Suprapubic skin (tissue), 4 donors: Measurements from ENCODE around the gene SHISA3. TPM values are rescaled to one million over a fixed set of nuclear protein-coding genes. Genes with fewer than 3 reads are reported as not detected.

Source experiments
- DNase-seq, 2 donors: peaks; one replicate each; pipeline ENCODE4 v3.0.0-alpha.2; 2019; ENCODE audit warnings: low spot score in 2 of 2
- H3K27ac ChIP-seq: fragments of 200-600 bp; sonication (generic); one replicate; pipeline ENCODE4 v1.5.1; 2019
- H3K27me3 ChIP-seq: fragments of 200-600 bp; sonication (generic); one replicate; pipeline ENCODE4 v1.5.1; 2019
- H3K36me3 ChIP-seq: fragments of 200-600 bp; sonication (generic); one replicate; pipeline ENCODE4 v1.5.1; 2019
- H3K4me1 ChIP-seq: fragments of 200-600 bp; sonication (generic); one replicate; pipeline ENCODE4 v1.5.1; 2019
- H3K4me3 ChIP-seq: fragments of 200-600 bp; sonication (generic); one replicate; pipeline ENCODE4 v1.5.1; 2019; ENCODE audit warnings: mild to moderate bottlenecking
- H3K9me3 ChIP-seq: fragments of 200-600 bp; sonication (generic); one replicate; pipeline ENCODE4 v1.5.1; 2019
- EP300 ChIP-seq: sonication (generic); formaldehyde crosslinking; IDR thresholded peaks from one replicate; pipeline ENCODE4 v1.6.1; 2017; ENCODE audit warnings: antibody characterized with exemption
- POLR2A ChIP-seq, 2 donors: fragments of 450-650 bp; IDR thresholded peaks; one replicate each; pipeline ENCODE4 v1.6.1; 2017; ENCODE audit warnings: antibody characterized with exemption in 2 of 2, mild to moderate bottlenecking in 2 of 2, moderate library complexity in 2 of 2
- POLR2AphosphoS5 ChIP-seq, 3 donors: sonication (generic); formaldehyde crosslinking; IDR thresholded peaks; one replicate each; pipeline ENCODE4 v1.6.1; 2017; ENCODE audit warnings: antibody characterized with exemption in 3 of 3
- WGBS: methylation state at CpG from one replicate; pipeline ENCODE4 v1.1.5; 2018; 5-methylcytosine and 5-hydroxymethylcytosine counted together
- total RNA-seq, 4 donors: library from RNA; depleted of rRNA; stranded (reverse); fragments of >200 nt; gene quantifications; one replicate each; pipeline ENCODE4 v1.1.0, GENCODE V29; 2016
- TF ChIP-seq, protein P1 (sequence below), 2 donors: fragments of 200-600 bp in 1 of 2; fragments of 450-650 bp in 1 of 2; sonication (generic) in 1 of 2; IDR thresholded peaks; one replicate each; pipeline ENCODE4 v1.5.1; 2016 to 2019; ENCODE audit warnings: antibody characterized with exemption in 2 of 2, mild to moderate bottlenecking in 1 of 2, moderate library complexity in 1 of 2

Gene SHISA3
- total RNA-seq, 4 donors from 2014 or later, result 0.72 TPM; not detected in 3

DNA sequence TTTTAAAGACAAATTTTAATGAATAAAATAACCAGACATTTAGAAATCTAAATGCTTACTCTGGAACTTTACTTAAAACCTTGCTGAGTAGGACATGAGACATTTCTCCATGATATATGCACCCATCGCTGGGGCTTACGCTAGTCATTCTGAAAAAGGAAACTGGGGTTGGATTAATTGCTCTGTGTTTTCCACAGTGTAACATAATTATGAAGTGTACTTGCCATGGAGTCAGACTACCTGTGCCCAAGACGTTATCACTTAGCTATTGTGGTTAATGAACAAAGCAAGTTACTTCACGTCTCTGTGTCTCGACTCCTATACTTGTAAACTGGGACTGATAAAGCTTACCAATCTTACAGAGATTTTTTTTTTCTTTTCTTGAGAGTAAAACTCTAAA is 47.8 kb downstream of the SHISA3 start:
- no peak for TF ChIP-seq EP300
- no peak for TF ChIP-seq POLR2AphosphoS5 (IDR thresholded peaks at IDR 0.05)
- no peak for TF ChIP-seq POLR2A (IDR thresholded peaks at IDR 0.05)
- TF ChIP-seq, protein P1, sequence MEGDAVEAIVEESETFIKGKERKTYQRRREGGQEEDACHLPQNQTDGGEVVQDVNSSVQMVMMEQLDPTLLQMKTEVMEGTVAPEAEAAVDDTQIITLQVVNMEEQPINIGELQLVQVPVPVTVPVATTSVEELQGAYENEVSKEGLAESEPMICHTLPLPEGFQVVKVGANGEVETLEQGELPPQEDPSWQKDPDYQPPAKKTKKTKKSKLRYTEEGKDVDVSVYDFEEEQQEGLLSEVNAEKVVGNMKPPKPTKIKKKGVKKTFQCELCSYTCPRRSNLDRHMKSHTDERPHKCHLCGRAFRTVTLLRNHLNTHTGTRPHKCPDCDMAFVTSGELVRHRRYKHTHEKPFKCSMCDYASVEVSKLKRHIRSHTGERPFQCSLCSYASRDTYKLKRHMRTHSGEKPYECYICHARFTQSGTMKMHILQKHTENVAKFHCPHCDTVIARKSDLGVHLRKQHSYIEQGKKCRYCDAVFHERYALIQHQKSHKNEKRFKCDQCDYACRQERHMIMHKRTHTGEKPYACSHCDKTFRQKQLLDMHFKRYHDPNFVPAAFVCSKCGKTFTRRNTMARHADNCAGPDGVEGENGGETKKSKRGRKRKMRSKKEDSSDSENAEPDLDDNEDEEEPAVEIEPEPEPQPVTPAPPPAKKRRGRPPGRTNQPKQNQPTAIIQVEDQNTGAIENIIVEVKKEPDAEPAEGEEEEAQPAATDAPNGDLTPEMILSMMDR (IDR thresholded peaks at IDR 0.05), result no peak
- Histone ChIP-seq H3K4me3 (no peak overlapping the region), H3K9me3 (no peaks in the 10 kb centered on the region), H3K4me1 (no peaks in the 10 kb centered on the region), H3K36me3 (no peaks in the 10 kb centered on the region), H3K27ac (no peak overlapping the region), H3K27me3 (no peaks in the 10 kb centered on the region)
- 82% methylated on average over 5 of the region's 5 CpGs for WGBS
- no peak for DNase-seq

DNA sequence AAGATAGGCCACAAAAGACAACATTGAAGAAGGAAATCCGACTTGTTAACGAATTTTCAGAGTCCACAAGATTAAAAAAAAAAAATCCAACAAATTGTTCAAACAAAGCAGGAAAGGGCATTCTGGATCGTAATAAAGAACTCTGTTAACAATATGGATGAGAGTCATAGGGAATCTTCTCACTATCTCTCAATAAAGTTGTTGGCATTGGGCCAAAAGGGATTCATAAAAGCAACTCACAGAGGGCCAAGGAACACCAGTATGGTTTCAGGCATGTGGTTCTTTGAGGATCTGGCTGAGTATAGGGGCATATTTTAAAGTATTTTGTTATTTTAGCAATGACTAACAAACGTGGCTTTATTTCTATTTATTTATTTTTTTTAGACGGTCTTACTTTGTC is 49.5 kb downstream of the SHISA3 start:
- no peaks in the 10 kb centered on the region for H3K4me1 ChIP-seq
- WGBS, result 69% methylated on average over 5 of the region's 5 CpGs
- no peak overlapping the region for H3K27ac ChIP-seq
- H3K27me3 ChIP-seq, result no peaks in the 10 kb centered on the region
- H3K9me3 ChIP-seq, result no peaks in the 10 kb centered on the region
- no peak for DNase-seq
- no peak for TF ChIP-seq EP300
- TF ChIP-seq, protein P1 (IDR thresholded peaks at IDR 0.05), result no peak
- TF ChIP-seq POLR2AphosphoS5 (IDR thresholded peaks at IDR 0.05), result no peak
- no peak for TF ChIP-seq POLR2A (IDR thresholded peaks at IDR 0.05)
- no peaks in the 10 kb centered on the region for H3K36me3 ChIP-seq
- no peak overlapping the region for H3K4me3 ChIP-seq

Other genes starting within 250 kb of the SHISA3 start
- not detected for gene BEND4, start 244.8 kb upstream of the SHISA3 start, total RNA-seq